Glomerular endothelial cell (primary cell): ENCODE measurements around the gene BMPR1B. TPM values are rescaled to one million over a fixed set of nuclear protein-coding genes. Genes with fewer than 3 reads are reported as not detected.

Experiments used
- DNase-seq: peaks from one replicate; pipeline ENCODE4 v3.0.0-alpha.2; 2011; ENCODE audit warnings: low read depth, low spot score; ENCODE audit errors: extremely low read depth
- total RNA-seq: library from RNA; depleted of rRNA; stranded (reverse); fragments of >200 nt; gene quantifications from 2 replicates; pipeline ENCODE4 v1.2.3, GENCODE V29; 2015

The BMPR1B gene
- total RNA-seq, 1 donor from 2014 or later: 0.88 TPM

GRCh38 chr4:94762326-94762725 is 4.6 kb downstream of the BMPR1B start:
- DNase-seq: no peak

- no peak for DNase-seq
These were observed 5.2 kb downstream of the BMPR1B start for GRCh38 chr4:94763005-94763404.

- DNase-seq: no peak
These were observed 5.7 kb downstream of the BMPR1B start for GRCh38 chr4:94763500-94763899.

GRCh38 chr4:94764069-94764468 is 6.3 kb downstream of the BMPR1B start:
- DNase-seq: no peak

GRCh38 chr4:94765174-94765573 is 7.4 kb downstream of the BMPR1B start:
- no peak for DNase-seq

- no peak for DNase-seq
These were observed 7.9 kb downstream of the BMPR1B start for GRCh38 chr4:94765648-94766047.

- no peak for DNase-seq
These were observed 9.1 kb downstream of the BMPR1B start for GRCh38 chr4:94766856-94767255.

- DNase-seq: no peak
These were observed 9.7 kb downstream of the BMPR1B start for GRCh38 chr4:94767446-94767845.

GRCh38 chr4:94782707-94783106 is 25.0 kb downstream of the BMPR1B start:
- DNase-seq: no peak

GRCh38 chr4:94791701-94792100 is 33.9 kb downstream of the BMPR1B start:
- no peak for DNase-seq

GRCh38 chr4:94798808-94799207 is 41.1 kb downstream of the BMPR1B start:
- DNase-seq: no peak

GRCh38 chr4:94801016-94801415 is 43.3 kb downstream of the BMPR1B start:
- DNase-seq: no peak

- DNase-seq: no peak
These were observed 44.3 kb downstream of the BMPR1B start for GRCh38 chr4:94802091-94802490.

- no peak for DNase-seq
These were observed 45.4 kb downstream of the BMPR1B start for GRCh38 chr4:94803181-94803580.

- no peak for DNase-seq
These were observed 46.9 kb downstream of the BMPR1B start for GRCh38 chr4:94804650-94805049.

GRCh38 chr4:94806376-94806775 is 48.6 kb downstream of the BMPR1B start:
- no peak for DNase-seq

- no peak for DNase-seq
These were observed 53.9 kb downstream of the BMPR1B start for GRCh38 chr4:94811643-94812042.

GRCh38 chr4:94813221-94813620 is 55.5 kb downstream of the BMPR1B start:
- no peak for DNase-seq

GRCh38 chr4:94814237-94814636 is 56.5 kb downstream of the BMPR1B start:
- no peak for DNase-seq

GRCh38 chr4:94819371-94820168 is 61.8 kb downstream of the BMPR1B start:
- no peak for DNase-seq

- DNase-seq: no peak
These were observed 68.5 kb downstream of the BMPR1B start for GRCh38 chr4:94826206-94826605.

GRCh38 chr4:94827481-94828110 is 69.8 kb downstream of the BMPR1B start:
- DNase-seq: peak; percentile 23
